GM06990 (cell line): ENCODE data around the gene LTN1.

Experiments used
- DNase-seq: peaks from one replicate; pipeline ENCODE4 v3.0.0-alpha.2; 2011; ENCODE audit not compliant: insufficient read length; ENCODE audit errors: extremely low read depth
- H3K27me3 ChIP-seq: replicated peaks from 2 replicates; pipeline ENCODE4 v1.6.0; 2011; ENCODE audit warnings: low read length; ENCODE audit not compliant: control insufficient read depth, insufficient read depth
- H3K36me3 ChIP-seq: 2 replicates; pipeline ENCODE4 v1.5.1; 2011; ENCODE audit warnings: low read length; ENCODE audit not compliant: control insufficient read depth, insufficient read depth
- H3K4me3 ChIP-seq: replicated peaks from 2 replicates; pipeline ENCODE4 v1.5.1; 2011; ENCODE audit warnings: low read depth, mild to moderate bottlenecking, control low read depth, low read length
- CTCF ChIP-seq: IDR thresholded peaks from 2 replicates; pipeline ENCODE4 v1.5.1; 2011; ENCODE audit warnings: low read length, control low read depth, mild to moderate bottlenecking, inconsistent platforms; ENCODE audit not compliant: insufficient read depth, poor library complexity, severe bottlenecking

The LTN1 gene

GRCh38 chr21:28962465-28962864 lies 30.2 kb downstream of the LTN1 start:
- H3K27me3 ChIP-seq = no peaks in the 10 kb centered on the region
- H3K36me3 ChIP-seq = peaks cover 6% of the 10 kb centered on the region
- no peak for DNase-seq
- no peak overlapping the region for H3K4me3 ChIP-seq
- TF ChIP-seq CTCF = no peak

- no peak for TF ChIP-seq CTCF
- no peak for DNase-seq
- Histone ChIP-seq H3K27me3 (no peaks in the 10 kb centered on the region), H3K36me3 (peaks cover 6% of the 10 kb centered on the region), H3K4me3 (no peak overlapping the region)
Observed at GRCh38 chr21:28961927-28962326, 30.8 kb downstream of the LTN1 start.

GRCh38 chr21:28960245-28960644 lies 32.4 kb downstream of the LTN1 start:
- Histone ChIP-seq H3K4me3 (no peak overlapping the region), H3K36me3 (peaks cover 6% of the 10 kb centered on the region), H3K27me3 (no peaks in the 10 kb centered on the region)
- no peak for DNase-seq
- no peak for TF ChIP-seq CTCF

GRCh38 chr21:28959367-28960099 lies 33.1 kb downstream of the LTN1 start:
- no peaks in the 10 kb centered on the region for H3K27me3 ChIP-seq
- TF ChIP-seq CTCF = no peak
- no peak overlapping the region for H3K4me3 ChIP-seq
- H3K36me3 ChIP-seq = peaks cover 4% of the 10 kb centered on the region
- DNase-seq = no peak

- DNase-seq = peak; percentile 13
- no peak overlapping the region for H3K4me3 ChIP-seq
- no peak for TF ChIP-seq CTCF
- peaks cover 2% of the 10 kb centered on the region for H3K36me3 ChIP-seq
- H3K27me3 ChIP-seq = no peaks in the 10 kb centered on the region
Observed at GRCh38 chr21:28953247-28953646, 39.4 kb downstream of the LTN1 start.

GRCh38 chr21:28952686-28953085 lies 40.0 kb downstream of the LTN1 start:
- Histone ChIP-seq H3K4me3 (no peak overlapping the region), H3K27me3 (no peaks in the 10 kb centered on the region), H3K36me3 (peaks cover 2% of the 10 kb centered on the region)
- no peak for TF ChIP-seq CTCF
- DNase-seq = no peak
